ENCODE measurements around the gene DPRX. TPM values are rescaled to one million over a fixed set of nuclear protein-coding genes. Genes with fewer than 3 reads are reported as not detected.

Gene DPRX
- total and polyA plus RNA-seq, 2 experiments from 2014 or later = not detected

GRCh38 chr19:53649746-53650593, 18.2 kb downstream of the DPRX start:
- H3K27ac ChIP-seq (ENCODE audit: low read depth) = no peak overlapping the region
- H3K4me1 Mint-ChIP-seq = peaks cover 2% of the 10 kb centered on the region; the same call in 1 of the 3 replicates
- peaks cover 11% of the 10 kb centered on the region for H3K27me3 Mint-ChIP-seq (ENCODE audit: insufficient read depth, low read depth, poor library complexity)
- H2AFZ ChIP-seq = no peak overlapping the region
- peaks cover 54% of the 10 kb centered on the region for H3K36me3 Mint-ChIP-seq (ENCODE audit: low read depth)
- H3K27me3 ChIP-seq (ENCODE audit: insufficient read depth) = no peaks in the 10 kb centered on the region
- H3K4me3 ChIP-seq = no peak overlapping the region
- 0 out of 2 replicates have a peak, but pooled peaks cover 5% of the 10 kb centered on the region for H3F3A ChIP-seq (replicated peaks; ENCODE audit: low read depth)
- H3K4me1 ChIP-seq (ENCODE audit: insufficient read depth) = no peaks in the 10 kb centered on the region
- no peaks in the 10 kb centered on the region for H4K20me1 ChIP-seq (replicated peaks; ENCODE audit: insufficient read depth)
- ATAC-seq (no peak), DNase-seq (ENCODE audit: low spot score) (no peak)
- H3K9me2 ChIP-seq (ENCODE audit: insufficient read depth) = no peaks in the 10 kb centered on the region
- H3K27ac Mint-ChIP-seq = no peak overlapping the region
- TF ChIP-seq STAT1 (IDR thresholded peaks at IDR 0.05; ENCODE audit: unreplicated experiment) (no peak), ZNF114 (CRISPR knock-in tag; IDR thresholded peaks at IDR 0.05) (no peak), REST (IDR thresholded peaks at IDR 0.05; ENCODE audit: unreplicated experiment) (no peak), ZNF331 (CRISPR knock-in tag; IDR thresholded peaks at IDR 0.05; ENCODE audit: low read depth) (no peak), POLR2AphosphoS5 (IDR thresholded peaks at IDR 0.05; ENCODE audit: low read depth) (no peak), EZH2 (IDR thresholded peaks at IDR 0.05; ENCODE audit: low read depth, unreplicated experiment) (no peak), CREB1 (CRISPR knock-in tag; IDR thresholded peaks at IDR 0.05; ENCODE audit: low read depth) (no peak), JUNB (IDR thresholded peaks at IDR 0.05; ENCODE audit: unreplicated experiment) (no peak)
- peaks cover 66% of the 10 kb centered on the region for H3K9me3 Mint-ChIP-seq
- H3K36me3 ChIP-seq (ENCODE audit: insufficient read depth) = peaks cover 11% of the 10 kb centered on the region
- H3K4me3 Mint-ChIP-seq = no peak overlapping the region
- no peak overlapping the region for H3K4me2 ChIP-seq
- H3K79me2 ChIP-seq (replicated peaks; ENCODE audit: insufficient read depth) = no peaks in the 10 kb centered on the region

DNA sequence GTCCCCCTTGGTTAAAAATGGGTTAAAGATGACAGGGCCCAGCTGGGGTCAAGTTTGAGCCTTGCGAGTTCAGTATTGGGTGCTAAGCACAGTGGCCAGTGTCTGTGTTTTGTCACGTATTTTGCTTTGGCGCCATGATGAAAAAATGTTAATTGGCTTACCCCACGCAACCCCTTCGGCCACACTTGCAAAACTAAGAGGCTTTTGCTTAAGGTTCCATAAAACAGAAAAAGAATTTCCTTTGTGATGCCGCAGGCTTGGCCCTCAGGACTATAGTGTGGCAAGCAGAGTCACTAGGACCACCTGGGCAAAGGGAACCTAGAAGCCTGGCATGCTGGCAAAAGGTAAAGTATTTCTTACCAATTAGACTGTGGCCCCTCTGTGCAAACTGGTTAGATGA, 20.7 kb downstream of the DPRX start:
- H4K20me1 ChIP-seq (replicated peaks; ENCODE audit: insufficient read depth) = no peaks in the 10 kb centered on the region
- no peak overlapping the region for H3K4me3 Mint-ChIP-seq
- DNase-seq (ENCODE audit: low spot score) (no peak), ATAC-seq (no peak)
- H3K27ac ChIP-seq (ENCODE audit: low read depth) = no peak overlapping the region
- no peaks in the 10 kb centered on the region for H3K9me2 ChIP-seq (ENCODE audit: insufficient read depth)
- H3K4me1 Mint-ChIP-seq = no peaks in the 10 kb centered on the region
- H3K79me2 ChIP-seq (replicated peaks; ENCODE audit: insufficient read depth) = no peaks in the 10 kb centered on the region
- H3K36me3 Mint-ChIP-seq (ENCODE audit: low read depth) = peaks cover 65% of the 10 kb centered on the region
- no peaks in the 10 kb centered on the region for H3K27me3 ChIP-seq (ENCODE audit: insufficient read depth)
- H3K36me3 ChIP-seq (ENCODE audit: insufficient read depth) = peaks cover 21% of the 10 kb centered on the region
- peaks cover 83% of the 10 kb centered on the region for H3K9me3 Mint-ChIP-seq
- H2AFZ ChIP-seq = 0 out of 2 replicates have a peak overlapping the region, but pooled peaks have one; percentile 28
- no peak overlapping the region for H3K4me3 ChIP-seq
- no peak overlapping the region for H3K4me2 ChIP-seq
- H3K27ac Mint-ChIP-seq = no peak overlapping the region
- 0 out of 2 replicates have a peak, but pooled peaks cover 5% of the 10 kb centered on the region for H3F3A ChIP-seq (replicated peaks; ENCODE audit: low read depth)
- no peaks in the 10 kb centered on the region for H3K4me1 ChIP-seq (ENCODE audit: insufficient read depth)
- H3K27me3 Mint-ChIP-seq (ENCODE audit: insufficient read depth, low read depth, poor library complexity) = peaks cover 20% of the 10 kb centered on the region
- TF ChIP-seq POLR2AphosphoS5 (IDR thresholded peaks at IDR 0.05; ENCODE audit: low read depth) (no peak), ZNF114 (CRISPR knock-in tag; IDR thresholded peaks at IDR 0.05) (no peak), JUNB (IDR thresholded peaks at IDR 0.05; ENCODE audit: unreplicated experiment) (no peak), ZNF462 (CRISPR knock-in tag; IDR thresholded peaks at IDR 0.05) (no peak), NANOG (IDR thresholded peaks at IDR 0.05; ENCODE audit: borderline replicate concordance) (no peak)

Measured in GM23338 (cell line).